Bronchial smooth muscle cell (primary cell): Measurements from ENCODE around the gene EEF1G. TPM values are rescaled to one million over a fixed set of nuclear protein-coding genes. Genes with fewer than 3 reads are reported as not detected.

Source experiments
- total RNA-seq: library from RNA; depleted of rRNA; stranded (reverse); fragments of >200 nt; gene quantifications from 2 replicates; pipeline ENCODE4 v1.2.1, GENCODE V29; 2014

EEF1G gene
- 1,318 and 1,601 TPM in 2 replicates for total RNA-seq

DNA sequence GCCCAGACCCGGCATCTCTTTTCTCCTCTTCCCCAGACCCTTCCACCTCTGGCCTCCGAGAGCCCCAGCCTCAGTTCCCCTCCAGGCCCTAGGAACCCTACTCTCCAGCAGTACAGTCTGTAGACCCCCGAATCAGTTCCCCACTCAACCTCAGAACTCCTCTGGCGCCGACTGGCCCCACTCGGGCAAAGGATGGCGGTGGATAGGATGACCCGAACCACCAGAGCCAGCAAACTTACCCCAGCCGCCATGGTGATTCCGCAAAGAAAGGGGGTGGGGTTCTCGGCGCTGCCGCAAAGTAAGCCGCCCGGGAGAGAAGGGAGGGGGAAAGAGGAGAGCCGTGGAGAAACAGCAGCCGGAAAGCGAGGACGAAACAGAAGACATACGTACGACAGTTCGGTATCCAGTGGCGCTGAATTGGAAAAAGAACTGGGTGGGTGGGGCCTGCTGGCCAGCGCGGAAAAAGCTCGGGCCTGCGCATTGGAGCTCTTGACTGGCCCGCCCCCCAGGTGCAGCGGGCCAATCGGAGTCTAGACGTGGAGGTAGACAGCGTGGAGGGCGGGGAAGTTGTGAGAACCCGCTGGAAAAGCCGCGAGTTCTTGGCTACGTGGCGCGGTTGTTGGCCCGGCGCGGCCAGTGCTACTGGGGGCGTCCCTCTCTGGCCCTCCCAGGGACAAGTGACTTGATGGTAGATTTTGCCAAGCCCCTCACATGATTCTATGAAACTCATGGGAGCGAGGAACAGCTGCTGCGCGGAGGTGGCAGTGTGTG is at the start of gene EEF1G:
Gene EEF1G (minus strand): TSS at position 300 of the 771 bp plus-strand sequence. CDS start 49 bp downstream, at position 251.

DNA sequence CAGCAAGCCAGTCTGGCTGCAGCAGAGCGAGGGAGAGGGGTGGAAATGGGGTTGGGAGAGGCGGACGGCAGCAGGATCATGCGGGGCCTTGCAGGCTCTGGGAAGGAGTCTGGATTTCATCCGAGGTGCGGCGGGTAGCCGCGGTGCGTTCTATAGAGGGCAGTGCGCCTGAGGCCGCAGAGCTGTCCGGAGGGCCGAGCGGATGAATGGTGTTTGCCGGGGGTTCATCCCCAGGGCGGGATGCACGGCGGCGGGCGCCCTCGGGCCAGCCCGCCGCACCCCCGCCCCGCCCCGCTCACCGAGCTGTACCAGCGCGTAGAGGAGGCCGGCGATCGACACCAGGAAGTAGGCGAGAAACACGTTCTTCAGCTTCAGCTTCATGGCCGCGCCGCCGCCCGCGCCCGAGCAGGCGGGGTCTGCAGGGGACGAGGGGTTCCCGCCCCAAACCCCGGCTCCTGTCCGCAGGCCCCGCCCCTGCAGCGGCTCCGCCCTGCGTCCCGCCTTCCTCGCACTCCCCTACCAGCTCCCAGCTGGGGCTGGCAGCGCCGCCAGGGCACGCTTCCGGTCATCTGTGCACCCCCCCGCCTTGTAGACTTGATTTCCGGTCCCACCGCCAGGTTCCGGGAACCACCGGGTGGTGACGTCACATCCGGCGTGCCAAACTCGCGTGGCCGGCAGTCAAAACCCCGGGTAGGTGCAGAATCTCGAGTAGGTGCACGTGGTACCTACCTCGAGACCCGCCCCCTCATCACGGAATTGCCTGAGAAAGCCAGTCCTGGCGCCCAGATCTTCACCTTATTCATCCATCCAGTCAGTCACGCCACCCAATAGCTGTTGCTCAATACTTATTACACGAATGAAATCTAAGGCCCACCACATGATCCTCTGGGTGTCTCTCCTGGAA is 48.1 kb upstream of the EEF1G start, which contains the start of gene B3GAT3:
Gene B3GAT3 (minus strand): TSS at position 420 of the 904 bp plus-strand sequence. CDS start 39 bp downstream, at position 381.

GRCh38 chr11:62612366-62613290 is 38.9 kb upstream of the EEF1G start, which contains the start of the genes EML3 and ROM1:
TSS of gene EML3 (minus strand) at chr11:62612775. CDS start at chr11:62612457, 318 bp downstream.
TSS of gene ROM1 (plus strand) at chr11:62613257. CDS start at chr11:62613282, 25 bp downstream.

GRCh38 chr11:62601372-62602140 is 27.9 kb upstream of the EEF1G start, which contains the start of gene MTA2:
TSS of gene MTA2 (minus strand) at chr11:62601865. CDS start at chr11:62601450, 415 bp downstream.

DNA sequence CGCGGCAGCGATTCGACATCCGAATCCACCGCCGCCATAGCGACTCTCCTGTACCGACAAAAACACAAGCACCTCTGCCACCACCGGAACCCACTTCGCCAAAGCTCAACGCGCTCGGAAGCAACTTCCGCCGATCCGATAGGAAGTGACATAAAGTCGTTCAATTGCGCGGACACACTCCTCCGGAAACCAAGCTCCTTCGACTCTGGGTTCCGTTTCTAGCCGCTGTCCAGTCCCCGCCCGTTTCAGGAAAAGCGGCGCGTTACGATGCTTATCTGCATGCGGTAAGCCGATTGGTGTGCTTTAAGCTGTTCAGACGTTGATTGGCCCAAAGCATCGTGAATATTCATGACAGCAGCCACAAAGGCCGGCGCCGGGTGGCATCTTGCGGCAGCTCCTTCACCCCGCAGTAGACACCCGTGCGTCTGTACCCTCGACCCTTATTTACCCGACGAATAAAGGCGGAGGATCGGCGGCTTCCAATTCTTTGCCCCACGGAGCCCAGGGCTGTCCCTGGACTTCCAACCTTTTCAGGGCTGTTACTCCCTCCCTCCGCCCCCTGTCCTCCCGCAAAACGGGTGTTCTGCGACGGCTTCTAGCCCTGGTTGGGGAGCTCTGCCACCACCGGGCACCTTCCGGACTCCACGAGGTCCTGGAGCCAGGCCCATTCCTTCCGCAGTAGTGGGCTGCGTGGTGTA is 17.9 kb upstream of the EEF1G start, which contains the start of gene TUT1:
Gene TUT1 (minus strand): TSS at position 76 of the 698 bp plus-strand sequence. CDS start 38 bp downstream, at position 38.

DNA sequence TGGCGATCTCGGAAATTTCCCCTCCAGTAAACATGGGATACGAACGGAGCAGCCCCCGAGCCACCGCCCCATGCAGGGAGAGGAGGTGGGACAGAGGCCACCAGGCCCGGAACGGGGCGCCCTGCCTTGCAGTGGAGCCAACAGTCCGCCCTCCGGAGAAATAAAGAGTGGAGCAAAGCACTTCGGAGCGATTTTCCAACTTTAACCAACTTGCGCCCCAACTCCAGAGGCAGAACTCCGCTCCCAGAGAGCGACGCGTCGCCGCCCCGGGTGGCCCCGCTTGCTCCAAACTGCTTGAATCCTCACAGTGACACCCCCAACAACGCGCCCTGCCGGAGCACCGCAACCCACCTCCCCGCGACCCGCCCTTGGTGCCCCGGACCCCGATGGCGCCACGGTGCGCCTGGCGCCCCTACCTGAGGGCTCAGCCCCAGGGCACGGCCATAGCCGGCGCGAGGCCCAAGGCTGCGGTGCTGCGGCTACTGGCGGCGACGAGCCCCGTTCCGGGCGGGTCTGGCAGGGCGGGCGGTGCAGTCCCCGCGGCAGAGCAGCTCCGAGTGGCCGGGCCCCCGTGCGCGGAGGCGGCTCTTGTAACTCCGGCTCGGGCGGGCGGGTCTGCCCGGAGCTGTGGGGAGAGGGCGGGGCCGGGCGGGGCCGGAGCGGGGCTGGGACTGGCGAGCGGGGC is 27.3 kb downstream of the EEF1G start, which contains the start of gene AHNAK:
Gene AHNAK (minus strand): TSS at position 563 of the 685 bp plus-strand sequence. CDS start 10,708 bp downstream, outside the sequence.

Other genes starting within 250 kb of the EEF1G start
- gene ASRGL1, start 236.4 kb downstream of the EEF1G start, total RNA-seq: 0.09 and 0.32 TPM in 2 replicates
- gene SCGB1A1, start 154.9 kb downstream of the EEF1G start, total RNA-seq: not detected in 2 replicates
- 361 and 516 TPM in 2 replicates for gene AHNAK, start 27.1 kb downstream of the EEF1G start, total RNA-seq
- 5.6 and 5.8 TPM in 2 replicates for gene TUT1, start 17.6 kb upstream of the EEF1G start, total RNA-seq
- 88.4 and 96.0 TPM in 2 replicates for gene MTA2, start 28.0 kb upstream of the EEF1G start, total RNA-seq
- gene EML3, start 38.9 kb upstream of the EEF1G start, total RNA-seq: 17.5 and 17.8 TPM in 2 replicates
- gene ROM1, start 39.4 kb upstream of the EEF1G start, total RNA-seq: 3.9 and 10.4 TPM in 2 replicates
- 16.7 and 22.1 TPM in 2 replicates for gene B3GAT3, start 48.1 kb upstream of the EEF1G start, total RNA-seq
- gene GANAB, start 72.7 kb upstream of the EEF1G start, total RNA-seq: 218 and 268 TPM in 2 replicates
- 13.4 and 15.6 TPM in 2 replicates for gene INTS5, start 79.4 kb upstream of the EEF1G start, total RNA-seq
- gene C11orf98, start 91.3 kb upstream of the EEF1G start, total RNA-seq: 21.0 and 29.3 TPM in 2 replicates
- 8.7 and 9.6 TPM in 2 replicates for gene CSKMT, start 91.4 kb upstream of the EEF1G start, total RNA-seq
- 10.4 and 13.1 TPM in 2 replicates for gene UQCC3, start 97.8 kb upstream of the EEF1G start, total RNA-seq
- 2.7 TPM in 2 replicates for gene LBHD1, start 98.4 kb upstream of the EEF1G start, total RNA-seq
- gene UBXN1, start 105.2 kb upstream of the EEF1G start, total RNA-seq: 201 and 302 TPM in 2 replicates
- 29.8 and 36.9 TPM in 2 replicates for gene LRRN4CL, start 115.6 kb upstream of the EEF1G start, total RNA-seq
- gene BSCL2, start 133.5 kb upstream of the EEF1G start, total RNA-seq: 43.8 and 52.2 TPM in 2 replicates
- gene GNG3, start 133.8 kb upstream of the EEF1G start, total RNA-seq: not detected in 2 replicates
- gene HNRNPUL2, start 153.6 kb upstream of the EEF1G start, total RNA-seq: 10.8 and 13.2 TPM in 2 replicates
- gene TTC9C, start 154.6 kb upstream of the EEF1G start, total RNA-seq: 30.4 and 36.1 TPM in 2 replicates
- gene ZBTB3, start 180.3 kb upstream of the EEF1G start, total RNA-seq: 9.5 and 12.5 TPM in 2 replicates
- 77.7 and 93.2 TPM in 2 replicates for gene POLR2G, start 187.7 kb upstream of the EEF1G start, total RNA-seq
- gene TAF6L, start 197.5 kb upstream of the EEF1G start, total RNA-seq: 22.2 and 28.9 TPM in 2 replicates
- gene TMEM179B, start 213.5 kb upstream of the EEF1G start, total RNA-seq: 19.1 and 23.2 TPM in 2 replicates
- 10.7 and 10.9 TPM in 2 replicates for gene TMEM223, start 218.1 kb upstream of the EEF1G start, total RNA-seq
- gene NXF1, start 231.5 kb upstream of the EEF1G start, total RNA-seq: 15.4 and 21.0 TPM in 2 replicates